Measurements from ENCODE around the gene ATP11A.

ATP11A gene

GRCh38 chr13:112928020-112928971 is 238.5 kb downstream of the ATP11A start:
- no peaks in the 10 kb centered on the region for H3K79me2 ChIP-seq (ENCODE audit: control insufficient read depth, insufficient read depth, low read length, poor library complexity)
- no peak overlapping the region for H2BK120ac ChIP-seq (ENCODE audit: insufficient read depth, low read length, poor library complexity)
- H3K36me3 ChIP-seq (ENCODE audit: control insufficient read depth in 1 of 2, insufficient read depth in 2 of 2, low read length in 2 of 2) = no peaks in the 10 kb centered on the region
- H3K4me1 ChIP-seq (ENCODE audit: control insufficient read depth in 1 of 2, insufficient read depth in 2 of 2, low read length in 2 of 2) = no peaks in the 10 kb centered on the region
- no peak overlapping the region for H3K27ac ChIP-seq (ENCODE audit: low read depth, low read length)
- no peak for DNase-seq
- H2BK12ac ChIP-seq (ENCODE audit: low read length) = no peak overlapping the region
- no peak overlapping the region for H3K14ac ChIP-seq (ENCODE audit: low read length)
- H3K23ac ChIP-seq (ENCODE audit: low read length) = no peak overlapping the region
- no peak overlapping the region for H2AFZ ChIP-seq (ENCODE audit: insufficient read depth, low read length, poor library complexity)
- no CpG with 5 or more reads among the region's 21 CpGs for WGBS (ENCODE audit: extremely low coverage, insufficient coverage, insufficient read length)
- no peak overlapping the region for H4K91ac ChIP-seq (ENCODE audit: low read depth, low read length)
- H3K4ac ChIP-seq (ENCODE audit: low read depth, low read length) = no peak overlapping the region
- peaks cover 7% of the 10 kb centered on the region for H3K9me3 ChIP-seq (ENCODE audit: insufficient read depth, low read depth, low read length)
- no peak overlapping the region for H2BK5ac ChIP-seq (ENCODE audit: low read depth, low read length, poor library complexity)
- no peak overlapping the region for H2AK5ac ChIP-seq (ENCODE audit: low read length)
- no peak overlapping the region for H3K18ac ChIP-seq (ENCODE audit: low read length)
- no peak overlapping the region for H4K12ac ChIP-seq (ENCODE audit: low read depth, low read length)
- H3K79me1 ChIP-seq (ENCODE audit: low read length) = no peaks in the 10 kb centered on the region
- no peak overlapping the region for H3K9ac ChIP-seq (ENCODE audit: low read length)
- H3K4me2 ChIP-seq (ENCODE audit: low read length) = no peak overlapping the region
- H3K27me3 ChIP-seq (ENCODE audit: insufficient read depth, low read length) = no peaks in the 10 kb centered on the region
- no peak overlapping the region for H3K4me3 ChIP-seq (ENCODE audit: low read depth, low read length)
- H4K8ac ChIP-seq (ENCODE audit: low read depth, low read length) = no peak overlapping the region

- no CpG with 5 or more reads among the region's 21 CpGs for WGBS (ENCODE audit: extremely low coverage, insufficient coverage, insufficient read length)
These were observed 239.3 kb downstream of the ATP11A start for GRCh38 chr13:112928972-112929782.

GRCh38 chr13:112929783-112930055 is 239.9 kb downstream of the ATP11A start:
- Histone ChIP-seq H3K36me3 (ENCODE audit: control insufficient read depth in 1 of 2, insufficient read depth in 2 of 2, low read length in 2 of 2) (no peaks in the 10 kb centered on the region), H3K79me1 (ENCODE audit: low read length) (no peaks in the 10 kb centered on the region), H3K27ac (ENCODE audit: low read depth, low read length) (no peak overlapping the region), H3K23ac (ENCODE audit: low read length) (no peak overlapping the region), H4K91ac (ENCODE audit: low read depth, low read length) (no peak overlapping the region), H3K79me2 (ENCODE audit: control insufficient read depth, insufficient read depth, low read length, poor library complexity) (no peaks in the 10 kb centered on the region), H3K9me3 (ENCODE audit: insufficient read depth, low read depth, low read length) (peaks cover 7% of the 10 kb centered on the region), H2BK5ac (ENCODE audit: low read depth, low read length, poor library complexity) (no peak overlapping the region), H3K4me3 (ENCODE audit: low read depth, low read length) (no peak overlapping the region), H3K4ac (ENCODE audit: low read depth, low read length) (no peak overlapping the region), H3K18ac (ENCODE audit: low read length) (no peak overlapping the region), H3K4me1 (ENCODE audit: control insufficient read depth in 1 of 2, insufficient read depth in 2 of 2, low read length in 2 of 2) (no peaks in the 10 kb centered on the region), H4K8ac (ENCODE audit: low read depth, low read length) (no peak overlapping the region), H2BK120ac (ENCODE audit: insufficient read depth, low read length, poor library complexity) (no peak overlapping the region), H2AK5ac (ENCODE audit: low read length) (no peak overlapping the region), H3K14ac (ENCODE audit: low read length) (no peak overlapping the region), H2AFZ (ENCODE audit: insufficient read depth, low read length, poor library complexity) (no peak overlapping the region), H3K9ac (ENCODE audit: low read length) (no peak overlapping the region), H4K12ac (ENCODE audit: low read depth, low read length) (no peak overlapping the region), H3K4me2 (ENCODE audit: low read length) (no peak overlapping the region), H2BK12ac (ENCODE audit: low read length) (no peak overlapping the region), H3K27me3 (ENCODE audit: insufficient read depth, low read length) (no peaks in the 10 kb centered on the region)
- no CpG with 5 or more reads among the region's 8 CpGs for WGBS (ENCODE audit: extremely low coverage, insufficient coverage, insufficient read length)
- no peak for DNase-seq

More at GRCh38 chr13:112928972-112929782, 239.3 kb downstream of the ATP11A start:
- Histone ChIP-seq H4K91ac (ENCODE audit: low read depth, low read length) (no peak overlapping the region), H3K4ac (ENCODE audit: low read depth, low read length) (no peak overlapping the region), H3K27me3 (ENCODE audit: insufficient read depth, low read length) (no peaks in the 10 kb centered on the region), H2BK5ac (ENCODE audit: low read depth, low read length, poor library complexity) (no peak overlapping the region), H2AFZ (ENCODE audit: insufficient read depth, low read length, poor library complexity) (no peak overlapping the region), H3K27ac (ENCODE audit: low read depth, low read length) (no peak overlapping the region), H3K9ac (ENCODE audit: low read length) (no peak overlapping the region), H2BK12ac (ENCODE audit: low read length) (no peak overlapping the region), H3K4me3 (ENCODE audit: low read depth, low read length) (no peak overlapping the region), H3K36me3 (ENCODE audit: control insufficient read depth in 1 of 2, insufficient read depth in 2 of 2, low read length in 2 of 2) (no peaks in the 10 kb centered on the region), H3K4me1 (ENCODE audit: control insufficient read depth in 1 of 2, insufficient read depth in 2 of 2, low read length in 2 of 2) (no peaks in the 10 kb centered on the region), H2BK120ac (ENCODE audit: insufficient read depth, low read length, poor library complexity) (no peak overlapping the region), H4K12ac (ENCODE audit: low read depth, low read length) (no peak overlapping the region), H3K4me2 (ENCODE audit: low read length) (no peak overlapping the region), H3K23ac (ENCODE audit: low read length) (no peak overlapping the region), H3K18ac (ENCODE audit: low read length) (no peak overlapping the region), H2AK5ac (ENCODE audit: low read length) (no peak overlapping the region), H4K8ac (ENCODE audit: low read depth, low read length) (no peak overlapping the region), H3K9me3 (ENCODE audit: insufficient read depth, low read depth, low read length) (peaks cover 7% of the 10 kb centered on the region), H3K79me1 (ENCODE audit: low read length) (no peaks in the 10 kb centered on the region), H3K14ac (ENCODE audit: low read length) (no peak overlapping the region), H3K79me2 (ENCODE audit: control insufficient read depth, insufficient read depth, low read length, poor library complexity) (no peaks in the 10 kb centered on the region)
- DNase-seq = no peak

GRCh38 chr13:112930192-112930591 is 240.4 kb downstream of the ATP11A start:
- no peak overlapping the region for H4K8ac ChIP-seq (ENCODE audit: low read depth, low read length)
- no peak overlapping the region for H3K27ac ChIP-seq (ENCODE audit: low read depth, low read length)
- no peak overlapping the region for H4K12ac ChIP-seq (ENCODE audit: low read depth, low read length)

More at GRCh38 chr13:112930192-112930591, 240.4 kb downstream of the ATP11A start:
- Histone ChIP-seq H3K27me3 (ENCODE audit: insufficient read depth, low read length) (no peaks in the 10 kb centered on the region), H3K9me3 (ENCODE audit: insufficient read depth, low read depth, low read length) (peaks cover 7% of the 10 kb centered on the region), H2AK5ac (ENCODE audit: low read length) (no peak overlapping the region), H3K4me2 (ENCODE audit: low read length) (no peak overlapping the region), H4K91ac (ENCODE audit: low read depth, low read length) (no peak overlapping the region), H2BK120ac (ENCODE audit: insufficient read depth, low read length, poor library complexity) (no peak overlapping the region), H3K79me2 (ENCODE audit: control insufficient read depth, insufficient read depth, low read length, poor library complexity) (no peaks in the 10 kb centered on the region), H2BK12ac (ENCODE audit: low read length) (no peak overlapping the region), H3K4me3 (ENCODE audit: low read depth, low read length) (no peak overlapping the region), H3K79me1 (ENCODE audit: low read length) (no peaks in the 10 kb centered on the region), H3K36me3 (ENCODE audit: control insufficient read depth in 1 of 2, insufficient read depth in 2 of 2, low read length in 2 of 2) (no peaks in the 10 kb centered on the region), H3K4me1 (ENCODE audit: control insufficient read depth in 1 of 2, insufficient read depth in 2 of 2, low read length in 2 of 2) (no peaks in the 10 kb centered on the region), H3K4ac (ENCODE audit: low read depth, low read length) (no peak overlapping the region), H3K18ac (ENCODE audit: low read length) (no peak overlapping the region), H3K9ac (ENCODE audit: low read length) (no peak overlapping the region), H3K23ac (ENCODE audit: low read length) (no peak overlapping the region), H2AFZ (ENCODE audit: insufficient read depth, low read length, poor library complexity) (no peak overlapping the region), H3K14ac (ENCODE audit: low read length) (no peak overlapping the region), H2BK5ac (ENCODE audit: low read depth, low read length, poor library complexity) (no peak overlapping the region)
- DNase-seq = no peak
